Measurements from ENCODE around the gene LRMDA. TPM values are rescaled to one million over a fixed set of nuclear protein-coding genes. Genes with fewer than 3 reads are reported as not detected.

The LRMDA gene
- total RNA-seq, 1 donor from 2014 or later: not detected

- H3K4me1 Mint-ChIP-seq (ENCODE audit: low read depth): no peaks in the 10 kb centered on the region
- H3K36me3 Mint-ChIP-seq (ENCODE audit: low read depth): no peaks in the 10 kb centered on the region
- H3K9me3 Mint-ChIP-seq: no peaks in the 10 kb centered on the region
These were observed 963.3 kb downstream of the LRMDA start for GRCh38 chr10:76394707-76395042.

GRCh38 chr10:76395251-76395650, 963.8 kb downstream of the LRMDA start:
- Mint-ChIP-seq H3K27me3 (ENCODE audit: low read depth) (no peaks in the 10 kb centered on the region), H3K4me1 (ENCODE audit: low read depth) (no peaks in the 10 kb centered on the region), H3K36me3 (ENCODE audit: low read depth) (no peaks in the 10 kb centered on the region), H3K27ac (no peak overlapping the region), H3K4me3 (ENCODE audit: low read depth) (no peak overlapping the region), H3K9me3 (no peaks in the 10 kb centered on the region)
- intact Hi-C loops (cut with micrococcal nuclease): no loop called here
- no peak for DNase-seq (ENCODE audit: low spot score)

More at GRCh38 chr10:76394707-76395042, 963.3 kb downstream of the LRMDA start:
- intact Hi-C loops (cut with micrococcal nuclease): no loop called here
- H3K27ac Mint-ChIP-seq: no peak overlapping the region
- no peak overlapping the region for H3K4me3 Mint-ChIP-seq (ENCODE audit: low read depth)
- H3K27me3 Mint-ChIP-seq (ENCODE audit: low read depth): no peaks in the 10 kb centered on the region
- DNase-seq (ENCODE audit: low spot score): no peak

GRCh38 chr10:76396134-76396533, 964.7 kb downstream of the LRMDA start:
- no peak for DNase-seq (ENCODE audit: low spot score)
- H3K36me3 Mint-ChIP-seq (ENCODE audit: low read depth): no peaks in the 10 kb centered on the region
- no peaks in the 10 kb centered on the region for H3K9me3 Mint-ChIP-seq
- H3K27me3 Mint-ChIP-seq (ENCODE audit: low read depth): no peaks in the 10 kb centered on the region
- intact Hi-C loops (cut with micrococcal nuclease): no loop called here
- no peak overlapping the region for H3K4me3 Mint-ChIP-seq (ENCODE audit: low read depth)
- no peaks in the 10 kb centered on the region for H3K4me1 Mint-ChIP-seq (ENCODE audit: low read depth)
- no peak overlapping the region for H3K27ac Mint-ChIP-seq

GRCh38 chr10:76397181-76398042, 966.0 kb downstream of the LRMDA start:
- Mint-ChIP-seq H3K36me3 (ENCODE audit: low read depth) (no peaks in the 10 kb centered on the region), H3K27me3 (ENCODE audit: low read depth) (no peaks in the 10 kb centered on the region), H3K27ac (no peak overlapping the region), H3K4me1 (ENCODE audit: low read depth) (no peaks in the 10 kb centered on the region), H3K9me3 (no peaks in the 10 kb centered on the region), H3K4me3 (ENCODE audit: low read depth) (no peak overlapping the region)
- DNase-seq (ENCODE audit: low spot score): no peak
- intact Hi-C loops (cut with micrococcal nuclease): no loop called here

- Mint-ChIP-seq H3K9me3 (no peaks in the 10 kb centered on the region), H3K36me3 (ENCODE audit: low read depth) (no peaks in the 10 kb centered on the region), H3K27ac (no peak overlapping the region), H3K4me1 (ENCODE audit: low read depth) (no peaks in the 10 kb centered on the region), H3K4me3 (ENCODE audit: low read depth) (no peak overlapping the region), H3K27me3 (ENCODE audit: low read depth) (no peaks in the 10 kb centered on the region)
- intact Hi-C loops (cut with micrococcal nuclease): no loop called here
- DNase-seq (ENCODE audit: low spot score): no peak
These were observed 966.8 kb downstream of the LRMDA start for GRCh38 chr10:76398043-76398710.

- Mint-ChIP-seq H3K27ac (no peak overlapping the region), H3K9me3 (no peaks in the 10 kb centered on the region), H3K4me1 (ENCODE audit: low read depth) (no peaks in the 10 kb centered on the region), H3K36me3 (ENCODE audit: low read depth) (no peaks in the 10 kb centered on the region), H3K27me3 (ENCODE audit: low read depth) (no peaks in the 10 kb centered on the region), H3K4me3 (ENCODE audit: low read depth) (no peak overlapping the region)
- DNase-seq (ENCODE audit: low spot score): no peak
- intact Hi-C loops (cut with micrococcal nuclease): no loop called here
These were observed 967.8 kb downstream of the LRMDA start for GRCh38 chr10:76399226-76399625.

- no peaks in the 10 kb centered on the region for H3K27me3 Mint-ChIP-seq (ENCODE audit: low read depth)
- no peaks in the 10 kb centered on the region for H3K36me3 Mint-ChIP-seq (ENCODE audit: low read depth)
- no peak for DNase-seq (ENCODE audit: low spot score)
- H3K4me3 Mint-ChIP-seq (ENCODE audit: low read depth): no peak overlapping the region
- no peak overlapping the region for H3K27ac Mint-ChIP-seq
- peaks cover 3% of the 10 kb centered on the region for H3K9me3 Mint-ChIP-seq
- no peaks in the 10 kb centered on the region for H3K4me1 Mint-ChIP-seq (ENCODE audit: low read depth)
- intact Hi-C loops (cut with micrococcal nuclease): no loop called here
These were observed 969.6 kb downstream of the LRMDA start for GRCh38 chr10:76401006-76401405.

GRCh38 chr10:76403912-76404311, 972.5 kb downstream of the LRMDA start:
- DNase-seq (ENCODE audit: low spot score): no peak
- no peak overlapping the region for H3K4me3 Mint-ChIP-seq (ENCODE audit: low read depth)
- no peaks in the 10 kb centered on the region for H3K27me3 Mint-ChIP-seq (ENCODE audit: low read depth)
- H3K36me3 Mint-ChIP-seq (ENCODE audit: low read depth): no peaks in the 10 kb centered on the region
- H3K9me3 Mint-ChIP-seq: peaks cover 3% of the 10 kb centered on the region
- intact Hi-C loops (cut with micrococcal nuclease): no loop called here
- no peak overlapping the region for H3K27ac Mint-ChIP-seq
- no peaks in the 10 kb centered on the region for H3K4me1 Mint-ChIP-seq (ENCODE audit: low read depth)

GRCh38 chr10:76404531-76404930, 973.1 kb downstream of the LRMDA start:
- Mint-ChIP-seq H3K36me3 (ENCODE audit: low read depth) (no peaks in the 10 kb centered on the region), H3K4me3 (ENCODE audit: low read depth) (no peak overlapping the region), H3K27ac (no peak overlapping the region), H3K27me3 (ENCODE audit: low read depth) (no peaks in the 10 kb centered on the region), H3K4me1 (ENCODE audit: low read depth) (no peaks in the 10 kb centered on the region), H3K9me3 (peaks cover 3% of the 10 kb centered on the region)
- DNase-seq (ENCODE audit: low spot score): no peak
- intact Hi-C loops (cut with micrococcal nuclease): no loop called here

GRCh38 chr10:76405922-76406321, 974.5 kb downstream of the LRMDA start:
- Mint-ChIP-seq H3K27me3 (ENCODE audit: low read depth) (no peaks in the 10 kb centered on the region), H3K9me3 (peaks cover 3% of the 10 kb centered on the region), H3K36me3 (ENCODE audit: low read depth) (no peaks in the 10 kb centered on the region), H3K4me1 (ENCODE audit: low read depth) (no peaks in the 10 kb centered on the region), H3K4me3 (ENCODE audit: low read depth) (no peak overlapping the region), H3K27ac (no peak overlapping the region)
- DNase-seq (ENCODE audit: low spot score): no peak
- intact Hi-C loops (cut with micrococcal nuclease): no loop called here

- intact Hi-C loops (cut with micrococcal nuclease): no loop called here
- Mint-ChIP-seq H3K4me3 (ENCODE audit: low read depth) (no peak overlapping the region), H3K4me1 (ENCODE audit: low read depth) (no peaks in the 10 kb centered on the region), H3K27me3 (ENCODE audit: low read depth) (no peaks in the 10 kb centered on the region), H3K36me3 (ENCODE audit: low read depth) (no peaks in the 10 kb centered on the region), H3K9me3 (peaks cover 3% of the 10 kb centered on the region), H3K27ac (no peak overlapping the region)
- no peak for DNase-seq (ENCODE audit: low spot score)
These were observed 977.2 kb downstream of the LRMDA start for GRCh38 chr10:76408646-76409045.

GRCh38 chr10:76411729-76412435, 980.5 kb downstream of the LRMDA start:
- no peak for DNase-seq (ENCODE audit: low spot score)
- Mint-ChIP-seq H3K27me3 (ENCODE audit: low read depth) (no peaks in the 10 kb centered on the region), H3K9me3 (no peaks in the 10 kb centered on the region), H3K4me1 (ENCODE audit: low read depth) (no peaks in the 10 kb centered on the region), H3K4me3 (ENCODE audit: low read depth) (no peak overlapping the region), H3K27ac (no peak overlapping the region), H3K36me3 (ENCODE audit: low read depth) (no peaks in the 10 kb centered on the region)
- intact Hi-C loops (cut with micrococcal nuclease): no loop called here

GRCh38 chr10:76415554-76415953, 984.1 kb downstream of the LRMDA start:
- H3K4me1 Mint-ChIP-seq (ENCODE audit: low read depth): no peaks in the 10 kb centered on the region
- intact Hi-C loops (cut with micrococcal nuclease): no loop called here
- H3K27me3 Mint-ChIP-seq (ENCODE audit: low read depth): no peaks in the 10 kb centered on the region
- DNase-seq (ENCODE audit: low spot score): no peak
- H3K36me3 Mint-ChIP-seq (ENCODE audit: low read depth): no peaks in the 10 kb centered on the region
- no peaks in the 10 kb centered on the region for H3K9me3 Mint-ChIP-seq
- no peak overlapping the region for H3K4me3 Mint-ChIP-seq (ENCODE audit: low read depth)
- H3K27ac Mint-ChIP-seq: no peak overlapping the region
